GM23248 (cell line): ENCODE data around the gene STK24. TPM values are rescaled to one million over a fixed set of nuclear protein-coding genes. Genes with fewer than 3 reads are reported as not detected.

ENCODE experiments used
- DNase-seq: peaks from one replicate; pipeline ENCODE4 v3.0.0-alpha.2; 2015
- H2AFZ ChIP-seq: fragments of 200-600 bp; sonication (generic); 2 replicates; pipeline ENCODE4 v1.6.1; 2016; ENCODE audit warnings: antibody characterized with exemption
- H3F3A ChIP-seq: fragments of 200-600 bp; sonication (generic); 2 replicates; pipeline ENCODE4 v1.6.1; 2016; ENCODE audit warnings: mild to moderate bottlenecking, antibody characterized with exemption, mixed run types; ENCODE audit not compliant: insufficient read depth
- H3K27ac ChIP-seq: fragments of 200-600 bp; sonication (generic); 2 replicates; pipeline ENCODE4 v1.5.1; 2016; ENCODE audit warnings: mild to moderate bottlenecking
- H3K27me3 ChIP-seq: fragments of 200-600 bp; sonication (generic); replicated peaks from 2 replicates; pipeline ENCODE4 v1.6.1; 2016; ENCODE audit warnings: mild to moderate bottlenecking; ENCODE audit not compliant: insufficient read depth
- H3K36me3 ChIP-seq: fragments of 200-600 bp; sonication (generic); 2 replicates; pipeline ENCODE4 v1.6.1; 2016; ENCODE audit warnings: low read depth, mild to moderate bottlenecking
- H3K4me1 ChIP-seq: fragments of 200-600 bp; sonication (generic); 2 replicates; pipeline ENCODE4 v1.6.1; 2016; ENCODE audit warnings: mild to moderate bottlenecking; ENCODE audit not compliant: insufficient read depth
- H3K4me2 ChIP-seq: fragments of 200-600 bp; sonication (generic); one replicate; pipeline ENCODE4 v1.6.1; 2016; ENCODE audit warnings: mild to moderate bottlenecking; ENCODE audit not compliant: unreplicated experiment
- H3K4me3 ChIP-seq: fragments of 200-600 bp; sonication (generic); 2 replicates; pipeline ENCODE4 v1.5.1; 2016; ENCODE audit warnings: mild to moderate bottlenecking
- H3K79me2 ChIP-seq: fragments of 200-600 bp; sonication (generic); 2 replicates; pipeline ENCODE4 v1.6.1; 2016; ENCODE audit warnings: mild to moderate bottlenecking; ENCODE audit not compliant: insufficient read depth
- H3K9ac ChIP-seq: fragments of 200-600 bp; sonication (generic); 2 replicates; pipeline ENCODE4 v1.6.1; 2016; ENCODE audit warnings: mild to moderate bottlenecking
- H3K9me2 ChIP-seq: fragments of 200-600 bp; sonication (generic); 2 replicates; pipeline ENCODE4 v1.6.1; 2016; ENCODE audit warnings: mixed run types, mild to moderate bottlenecking, moderate library complexity; ENCODE audit not compliant: insufficient read depth
- H3K9me3 ChIP-seq: fragments of 200-600 bp; sonication (generic); one replicate; pipeline ENCODE4 v1.6.1; 2017; ENCODE audit warnings: low read depth
- H4K20me1 ChIP-seq: fragments of 200-600 bp; sonication (generic); 2 replicates; pipeline ENCODE4 v1.6.0; 2016; ENCODE audit not compliant: insufficient read depth
- EZH2 ChIP-seq: fragments of 200-600 bp; sonication (generic); IDR thresholded peaks from 2 replicates; pipeline ENCODE4 v1.6.1; 2018; ENCODE audit warnings: antibody characterized with exemption, mild to moderate bottlenecking; ENCODE audit not compliant: insufficient read depth, poor library complexity, severe bottlenecking
- EZH2phosphoT487 ChIP-seq: fragments of 200-600 bp; sonication (generic); IDR thresholded peaks from 2 replicates; pipeline ENCODE4 v1.6.1; 2018; ENCODE audit warnings: antibody characterized with exemption, moderate library complexity, mild to moderate bottlenecking, low read depth; ENCODE audit not compliant: insufficient read depth
- WGBS, 2 experiments: methylation state at CpG; one replicate each; pipeline ENCODE4 v1.1.6; 2015 to 2017; ENCODE audit warnings: low lambda C conversion rate in 2 of 2, low coverage in 1 of 2; ENCODE audit errors: missing lambda C conversion rate in 2 of 2; 5-methylcytosine and 5-hydroxymethylcytosine counted together
- in situ Hi-C: fragments of 300-500 bp; cut with MboI; formaldehyde crosslinking; loops from 2 replicates; pipeline ENCODE4 v1.15.0; 2020
- polyA plus RNA-seq: library from polyadenylated mRNA; unstranded; fragments of >200 nt; fragmentation: Nextera tagmentation; extraction: Ambion mirVana; gene quantifications from 2 replicates; pipeline ENCODE4 v1.2.1, GENCODE V29; 2016
- total RNA-seq: library from RNA; depleted of rRNA; stranded (reverse); fragments of >200 nt; shearing (Covaris generic); gene quantifications from 2 replicates; pipeline ENCODE4 v1.2.3, GENCODE V29; 2014

STK24 gene
- total and polyA plus RNA-seq, 2 experiments from 2014 or later, result 11.1 to 72.4 TPM

DNA sequence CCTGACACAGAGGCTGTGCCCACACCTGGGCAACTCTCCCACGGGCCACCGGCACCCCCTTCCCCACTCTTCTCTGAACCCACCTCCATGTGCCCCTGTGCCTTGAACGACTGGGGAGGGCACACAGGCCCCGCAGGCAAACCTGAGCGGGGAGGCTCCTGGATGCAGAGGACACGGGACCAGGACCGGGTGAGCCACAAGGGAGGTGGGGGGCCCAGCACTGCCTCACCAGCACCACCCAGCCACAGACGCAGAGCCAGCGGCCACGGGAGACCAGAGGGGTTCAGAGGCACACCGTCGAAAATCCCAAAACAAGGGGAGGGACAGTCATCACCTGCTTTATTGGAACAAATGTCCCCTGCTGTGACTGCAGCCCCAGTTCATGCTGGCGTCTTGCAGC is 49.4 kb downstream of the STK24 start:
- Histone ChIP-seq H3K9me2 (no peaks in the 10 kb centered on the region), H2AFZ (no peak overlapping the region), H3K27me3 (no peaks in the 10 kb centered on the region), H3F3A (0 out of 2 replicates have a peak, but pooled peaks cover 13% of the 10 kb centered on the region), H3K4me1 (peaks cover 7% of the 10 kb centered on the region; the same call in 1 of the 2 replicates), H3K9ac (no peak overlapping the region), H3K9me3 (no peaks in the 10 kb centered on the region), H3K4me2 (no peak overlapping the region), H3K79me2 (peaks cover 100% of the 10 kb centered on the region), H4K20me1 (peaks cover 24% of the 10 kb centered on the region), H3K36me3 (no peaks in the 10 kb centered on the region), H3K4me3 (no peak overlapping the region), H3K27ac (no peak overlapping the region)
- DNase-seq, result no peak
- in situ Hi-C loops, result no loop called here
- no peak for TF ChIP-seq EZH2phosphoT487
- no peak for TF ChIP-seq EZH2
- 82 to 90% methylated on average over 11 to 13 of the region's 13 CpGs for WGBS, 2 experiments

DNA sequence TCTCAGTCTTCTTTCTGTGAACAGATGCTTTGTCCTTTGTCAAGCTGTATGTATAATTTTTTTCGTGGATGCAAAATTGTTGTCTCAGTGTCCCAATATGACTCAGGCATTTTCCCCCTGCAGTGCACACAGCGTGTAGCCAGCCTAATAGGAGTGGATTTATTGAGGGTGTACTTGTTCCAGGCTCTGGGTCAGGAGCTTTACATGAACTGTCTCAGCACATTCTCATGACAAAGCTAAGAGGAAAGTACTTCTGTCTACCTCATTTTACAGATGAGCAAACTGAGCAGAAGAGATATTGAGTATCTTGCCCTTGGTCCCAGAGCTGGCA is 50.8 kb downstream of the STK24 start:
- H3K27me3 ChIP-seq, result no peaks in the 10 kb centered on the region
- 0 out of 2 replicates have a peak, but pooled peaks cover 13% of the 10 kb centered on the region for H3F3A ChIP-seq
- H3K79me2 ChIP-seq, result peaks cover 100% of the 10 kb centered on the region
- H3K9ac ChIP-seq, result no peak overlapping the region
- no peaks in the 10 kb centered on the region for H3K9me3 ChIP-seq
- peaks cover 24% of the 10 kb centered on the region for H4K20me1 ChIP-seq
- no peaks in the 10 kb centered on the region for H3K9me2 ChIP-seq
- no peak overlapping the region for H2AFZ ChIP-seq
- no peak for TF ChIP-seq EZH2
- TF ChIP-seq EZH2phosphoT487, result no peak
- H3K4me3 ChIP-seq, result no peak overlapping the region
- H3K4me2 ChIP-seq, result no peak overlapping the region
- no peaks in the 10 kb centered on the region for H3K36me3 ChIP-seq
- H3K27ac ChIP-seq, result no peak overlapping the region
- DNase-seq, result no peak
- peaks cover 7% of the 10 kb centered on the region; the same call in 1 of the 2 replicates for H3K4me1 ChIP-seq
- in situ Hi-C loops, result no loop called here
- WGBS, 2 experiments, result 22 to 31% methylated on average over 2 of the region's 2 CpGs

DNA sequence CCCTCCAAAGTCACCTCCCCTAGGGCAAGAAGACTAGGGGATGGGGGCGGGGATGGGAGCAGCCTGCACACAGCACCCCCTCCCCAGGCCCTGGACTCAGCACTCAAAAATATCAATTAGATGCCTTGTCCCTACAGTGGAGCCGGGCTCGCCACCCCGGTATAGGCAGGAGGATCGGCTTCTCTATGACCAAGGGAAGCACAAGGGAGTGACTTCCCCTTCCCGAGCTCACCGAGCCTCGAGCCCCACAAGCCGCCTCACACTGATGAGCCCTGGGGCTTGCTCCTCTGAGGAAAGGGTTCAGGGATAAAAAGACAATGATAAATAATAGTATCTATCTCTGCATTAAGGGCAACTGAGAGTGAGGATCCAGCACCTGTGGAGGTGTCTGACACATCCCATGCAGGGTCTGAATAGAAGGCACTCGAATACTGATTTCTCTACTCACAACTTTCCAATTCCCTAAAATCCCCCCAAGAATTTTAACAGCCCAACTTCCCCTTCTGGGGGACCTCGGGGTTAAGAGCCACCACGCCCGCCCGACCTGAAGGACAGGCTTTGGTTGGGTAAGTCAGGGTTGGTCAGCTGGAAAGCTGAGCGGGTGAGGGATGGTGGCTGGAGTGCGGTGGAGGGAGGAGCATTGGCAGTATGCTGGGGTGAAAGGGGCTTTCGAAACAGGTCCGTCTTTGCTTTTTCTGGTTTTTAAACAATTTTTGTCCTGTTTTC is 51.3 kb downstream of the STK24 start:
- 84 to 86% methylated on average over 17 to 18 of the region's 18 CpGs for WGBS, 2 experiments
- DNase-seq, result no peak
- no peak overlapping the region for H3K4me2 ChIP-seq
- H2AFZ ChIP-seq, result no peak overlapping the region
- H3K9ac ChIP-seq, result no peak overlapping the region
- no peak overlapping the region for H3K27ac ChIP-seq
- no peaks in the 10 kb centered on the region for H3K9me2 ChIP-seq
- H3K4me1 ChIP-seq, result peaks cover 7% of the 10 kb centered on the region; the same call in 1 of the 2 replicates
- H3K36me3 ChIP-seq, result no peaks in the 10 kb centered on the region
- H3F3A ChIP-seq, result 0 out of 2 replicates have a peak, but pooled peaks cover 13% of the 10 kb centered on the region
- peaks cover 100% of the 10 kb centered on the region for H3K79me2 ChIP-seq
- in situ Hi-C loops, result no loop called here
- no peak overlapping the region for H3K4me3 ChIP-seq
- H4K20me1 ChIP-seq, result peaks cover 23% of the 10 kb centered on the region
- no peaks in the 10 kb centered on the region for H3K9me3 ChIP-seq
- no peaks in the 10 kb centered on the region for H3K27me3 ChIP-seq
- no peak for TF ChIP-seq EZH2
- TF ChIP-seq EZH2phosphoT487, result no peak

DNA sequence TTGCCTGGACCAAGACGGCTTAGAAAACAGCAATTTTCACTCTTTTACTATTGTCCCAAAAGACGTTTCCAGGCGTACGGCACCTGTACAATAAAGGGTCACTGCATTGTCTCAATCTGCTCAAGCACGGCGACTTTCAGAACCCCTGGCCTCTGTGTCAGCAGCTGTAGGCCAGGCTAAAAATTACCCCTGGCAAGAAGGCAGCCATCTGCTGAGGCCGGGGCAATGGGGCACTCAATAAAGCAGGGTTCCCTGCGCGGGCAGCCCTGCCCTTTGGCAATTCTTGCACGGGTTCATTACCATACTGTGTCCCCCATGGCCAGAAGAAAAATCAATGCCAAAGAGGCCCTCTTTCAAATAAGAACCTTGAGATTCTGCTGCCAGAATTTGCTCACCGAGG is 52.1 kb downstream of the STK24 start:
- Histone ChIP-seq H3K27me3 (no peaks in the 10 kb centered on the region), H3K4me1 (peaks cover 7% of the 10 kb centered on the region; the same call in 1 of the 2 replicates), H3K4me2 (no peak overlapping the region), H4K20me1 (peaks cover 21% of the 10 kb centered on the region), H3K9ac (no peak overlapping the region), H3F3A (0 out of 2 replicates have a peak, but pooled peaks cover 13% of the 10 kb centered on the region), H3K27ac (no peak overlapping the region), H3K9me2 (no peaks in the 10 kb centered on the region), H3K4me3 (no peak overlapping the region), H3K36me3 (no peaks in the 10 kb centered on the region), H3K9me3 (no peaks in the 10 kb centered on the region), H3K79me2 (peaks cover 100% of the 10 kb centered on the region), H2AFZ (no peak overlapping the region)
- TF ChIP-seq EZH2, result no peak
- no peak for TF ChIP-seq EZH2phosphoT487
- in situ Hi-C loops, result no loop called here
- DNase-seq, result no peak
- 86 to 88% methylated on average over 11 of the region's 11 CpGs for WGBS, 2 experiments

DNA sequence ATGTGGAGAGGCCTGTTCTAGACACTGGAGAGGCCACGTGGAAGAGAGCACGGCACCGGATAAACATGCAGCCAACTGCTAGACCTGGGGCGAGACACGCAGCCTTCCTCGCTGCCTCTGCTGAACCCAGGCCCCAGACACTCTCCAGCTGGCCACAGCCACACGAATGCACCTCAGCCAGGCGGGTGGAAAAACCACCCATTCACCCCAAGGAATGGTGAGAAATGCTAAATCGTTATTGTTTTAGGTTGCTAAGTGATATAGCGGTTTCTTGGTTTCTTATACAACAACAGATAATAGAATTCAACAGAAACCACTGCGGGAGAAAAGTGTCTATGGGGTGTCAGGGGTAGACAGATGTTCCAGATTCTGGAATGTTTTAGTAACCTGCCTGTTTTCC is 52.5 kb downstream of the STK24 start:
- peaks cover 20% of the 10 kb centered on the region for H4K20me1 ChIP-seq
- 89 to 91% methylated on average over 11 of the region's 11 CpGs for WGBS, 2 experiments
- no peak for DNase-seq

More for the DNA sequence above, 52.5 kb downstream of the STK24 start:
- Histone ChIP-seq H3K4me1 (peaks cover 7% of the 10 kb centered on the region; the same call in 1 of the 2 replicates), H3K9me3 (no peaks in the 10 kb centered on the region), H3K27me3 (no peaks in the 10 kb centered on the region), H3K27ac (no peak overlapping the region), H3K9me2 (no peaks in the 10 kb centered on the region), H3F3A (0 out of 2 replicates have a peak, but pooled peaks cover 12% of the 10 kb centered on the region), H3K9ac (no peak overlapping the region), H2AFZ (no peak overlapping the region), H3K4me3 (no peak overlapping the region), H3K4me2 (no peak overlapping the region), H3K36me3 (no peaks in the 10 kb centered on the region), H3K79me2 (peaks cover 100% of the 10 kb centered on the region)
- no peak for TF ChIP-seq EZH2phosphoT487
- no peak for TF ChIP-seq EZH2
- in situ Hi-C loops, result no loop called here
